HG02943 (cell line): ENCODE results near the gene LIG4.

Experiments used
- ATAC-seq: cut with Tn5 transposase; IDR thresholded peaks from one replicate; pipeline ENCODE4 v1.9.1; 2021; ENCODE audit warnings: mild to moderate bottlenecking, low read depth, moderate library complexity; ENCODE audit not compliant: unreplicated experiment

Gene LIG4

DNA sequence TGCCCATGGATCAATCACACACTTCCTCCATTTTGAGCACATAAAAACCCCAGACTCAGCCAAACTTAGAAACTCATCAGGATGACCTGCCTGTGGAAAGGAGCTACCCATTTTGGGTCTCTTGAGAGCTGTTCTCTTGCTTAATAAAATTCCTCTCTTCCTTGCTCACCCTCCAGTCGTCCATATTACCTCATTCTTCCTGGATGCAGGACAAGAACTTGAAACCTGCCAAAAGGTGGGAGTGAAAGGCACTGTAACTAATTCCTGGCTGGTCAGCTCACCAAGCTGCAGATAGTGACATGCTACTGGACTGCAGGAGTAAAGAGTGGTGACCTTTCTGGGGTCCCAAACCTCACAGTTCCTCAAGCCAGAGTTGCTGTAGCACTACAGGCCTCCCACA, 20.2 kb downstream of the LIG4 start:
- no peak for ATAC-seq

DNA sequence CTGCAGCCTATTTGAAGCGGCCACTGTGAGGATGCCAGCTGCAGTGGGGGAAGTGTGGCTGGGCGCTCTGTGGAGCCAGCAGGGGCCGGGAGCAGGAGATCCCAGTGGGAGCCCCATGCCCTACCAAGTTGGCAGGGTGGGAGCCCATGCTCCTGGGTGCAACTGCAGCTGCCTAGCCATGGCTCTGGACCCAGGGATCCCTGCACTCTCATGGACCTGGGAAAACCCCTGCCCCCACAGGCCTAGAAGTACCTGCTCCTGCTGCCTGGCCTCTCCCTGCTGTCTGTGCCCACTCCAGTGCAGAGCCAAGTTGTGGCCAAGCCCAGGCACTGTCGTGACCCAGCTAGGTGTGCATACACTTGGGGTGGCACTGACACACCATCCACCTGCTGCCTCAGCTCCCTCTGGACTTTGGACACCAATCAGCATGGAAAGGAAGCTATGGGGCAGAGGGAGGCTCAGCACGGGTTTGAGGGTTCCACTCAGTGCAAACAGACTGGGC, 20.9 kb downstream of the LIG4 start:
- ATAC-seq = no peak

- ATAC-seq = no peak
Measured at GRCh38 chr13:108193806-108194205, 21.5 kb downstream of the LIG4 start.

DNA sequence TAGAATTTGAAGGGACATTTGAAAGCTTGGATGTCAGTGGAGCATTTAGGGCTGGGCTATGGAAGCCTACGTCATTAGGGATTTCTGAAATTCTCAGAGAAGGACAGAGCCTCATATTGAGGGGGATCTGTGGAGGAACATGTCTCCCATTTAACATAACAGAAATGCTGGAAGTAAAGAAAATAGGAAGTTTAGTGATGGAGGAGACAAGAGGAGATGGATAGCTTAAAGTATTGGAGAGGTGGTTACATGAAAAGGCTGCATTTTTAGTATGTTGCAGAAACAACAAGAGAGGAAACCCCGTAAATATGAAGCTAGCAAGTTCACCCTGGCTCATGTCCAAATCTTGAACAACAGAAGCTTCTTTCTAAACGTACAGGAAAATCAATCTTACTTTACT, 24.4 kb downstream of the LIG4 start:
- no peak for ATAC-seq

DNA sequence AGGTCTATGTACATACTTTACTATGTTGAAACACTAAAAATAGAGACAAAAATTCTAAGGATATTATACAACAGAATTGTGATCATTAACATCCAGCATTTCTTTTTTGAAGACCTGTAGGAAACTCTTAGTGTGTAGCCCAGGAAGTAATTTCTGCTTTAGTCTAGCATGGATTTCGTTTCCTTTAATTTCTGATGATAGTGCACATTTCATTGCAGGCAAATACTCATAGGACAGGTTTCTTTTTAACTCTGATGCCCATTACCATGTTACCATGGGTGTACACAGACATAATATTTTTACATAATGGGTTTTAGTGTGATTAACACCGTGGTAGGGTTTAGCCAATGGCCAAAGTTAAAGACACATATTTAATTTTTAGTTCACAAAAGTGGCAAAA, 27.1 kb downstream of the LIG4 start:
- no peak for ATAC-seq

DNA sequence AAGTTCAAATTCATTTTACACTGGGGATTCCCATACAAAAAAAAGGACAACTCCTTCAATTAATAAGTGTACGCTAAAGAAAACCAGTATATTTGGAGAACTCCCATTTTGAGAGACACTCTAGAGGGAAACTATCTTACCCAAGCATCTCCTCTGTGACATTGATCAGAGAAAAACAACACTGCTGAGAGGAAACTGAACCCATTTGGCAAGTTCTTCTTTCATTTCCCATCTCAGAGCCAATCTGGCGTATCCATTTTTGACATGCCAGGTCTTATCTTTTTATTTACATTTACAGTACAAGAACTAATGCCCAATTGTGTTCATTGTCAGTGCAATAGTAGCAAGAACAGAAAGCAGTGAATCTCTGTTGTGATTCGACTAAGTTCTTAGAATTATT, 30.1 kb downstream of the LIG4 start:
- ATAC-seq = no peak

DNA sequence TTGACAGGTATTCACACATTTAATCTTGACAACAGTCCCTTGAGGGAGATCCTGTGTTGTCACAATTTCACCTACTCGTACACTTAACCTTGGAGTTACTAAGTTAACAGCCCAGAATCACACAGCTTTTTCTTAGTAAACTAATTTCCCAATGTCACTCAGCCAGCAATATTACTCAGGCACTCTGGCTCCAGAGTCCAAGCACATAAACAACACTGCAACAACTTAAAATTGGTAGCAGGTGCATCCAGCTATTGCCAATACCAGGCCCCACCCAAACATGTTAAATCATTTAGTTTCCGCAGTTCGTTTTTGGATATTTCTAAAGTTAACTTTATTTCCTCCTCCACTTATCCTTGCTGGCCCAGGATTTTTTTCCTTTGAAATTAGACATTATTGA, 32.7 kb downstream of the LIG4 start:
- ATAC-seq = no peak

GRCh38 chr13:108178078-108178477, 37.3 kb downstream of the LIG4 start:
- no peak for ATAC-seq

DNA sequence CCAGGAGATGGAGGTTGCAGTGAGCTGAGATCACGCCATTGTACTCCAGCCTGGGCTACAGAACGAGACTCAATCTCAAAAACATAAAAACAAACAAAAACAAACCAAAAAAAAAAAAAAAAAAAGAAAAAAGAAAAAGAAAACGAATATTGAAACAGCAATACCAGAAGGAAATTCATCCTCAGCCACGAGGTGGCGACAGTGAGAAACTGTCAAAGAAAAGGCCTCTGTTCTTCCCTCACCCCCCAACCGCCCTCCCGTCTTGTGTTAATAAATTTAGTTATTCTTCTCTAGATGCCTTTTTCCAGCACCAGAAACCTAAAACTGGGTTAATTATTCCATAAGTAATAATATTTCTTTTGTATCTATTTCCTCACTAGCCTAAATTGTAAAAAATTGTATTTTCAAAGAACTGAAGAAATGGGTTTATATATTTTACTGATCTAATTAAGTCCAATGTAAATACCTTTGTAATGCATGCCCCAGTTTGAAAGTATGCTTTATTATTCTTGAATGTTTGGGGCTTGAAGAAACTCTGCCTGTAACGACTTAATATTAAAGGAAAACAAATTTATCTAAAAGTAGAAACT, 38.6 kb downstream of the LIG4 start:
- no peak for ATAC-seq

- ATAC-seq = no peak
Measured at GRCh38 chr13:108168929-108169328, 46.4 kb downstream of the LIG4 start.

GRCh38 chr13:108166078-108166477, 49.3 kb downstream of the LIG4 start:
- no peak for ATAC-seq

GRCh38 chr13:108158746-108159145, 56.6 kb downstream of the LIG4 start:
- ATAC-seq = no peak
